ENCODE data around the gene METAP2.

Gene METAP2

DNA sequence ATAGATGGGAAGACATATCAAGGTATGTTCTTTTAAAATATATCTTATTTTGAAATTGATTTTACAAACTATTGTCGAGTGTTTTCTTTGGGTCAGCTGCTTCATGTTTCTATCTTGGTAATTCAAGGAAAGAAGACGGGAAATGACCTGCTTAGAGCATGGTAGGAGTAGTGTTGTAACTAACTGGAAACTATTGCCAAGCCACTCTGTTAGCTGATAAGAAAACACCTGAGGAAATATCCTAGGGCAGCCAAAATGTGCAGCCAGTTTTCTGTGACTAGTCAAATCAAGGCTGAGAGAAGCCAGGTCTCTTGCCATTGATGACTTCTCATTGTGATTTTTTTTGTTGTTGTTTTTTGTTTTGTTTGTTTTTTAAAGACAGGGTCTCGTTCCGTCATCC is 30.2 kb downstream of the METAP2 start:
- Histone ChIP-seq H3K36me3 (ENCODE audit: low read length) (peaks cover 47% of the 10 kb centered on the region), H3K9me2 (replicated peaks; ENCODE audit: insufficient read depth, low read length) (no peaks in the 10 kb centered on the region)

DNA sequence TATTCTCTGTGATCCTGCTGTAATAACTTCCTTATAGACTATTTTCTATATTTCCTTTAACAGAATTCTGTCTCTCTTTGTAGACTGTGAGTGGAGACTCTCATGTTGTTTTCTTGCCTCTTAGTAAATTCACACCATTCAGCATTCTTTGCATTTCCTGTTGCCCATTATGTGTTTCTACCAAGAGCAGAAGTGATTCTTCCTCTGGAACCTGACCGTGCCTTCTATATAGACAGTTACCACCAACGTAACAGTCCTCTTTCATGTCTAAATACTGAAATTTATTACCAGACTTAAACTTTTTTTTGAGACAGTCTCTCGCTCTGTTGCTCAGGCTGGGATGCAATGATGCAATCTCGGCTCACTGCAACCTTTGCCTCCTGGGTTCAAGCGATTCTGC is 31.1 kb downstream of the METAP2 start:
- Histone ChIP-seq H3K9ac (ENCODE audit: low read length) (no peak overlapping the region), H3K9me3 (ENCODE audit: insufficient read depth, low read length) (no peaks in the 10 kb centered on the region), H3K36me3 (ENCODE audit: low read length) (peaks cover 42% of the 10 kb centered on the region; the same call in 1 of the 2 replicates), H3F3A (ENCODE audit: insufficient read depth) (no peaks in the 10 kb centered on the region), H3K4me3 (ENCODE audit: insufficient read depth, low read length, poor library complexity, severe bottlenecking) (no peak overlapping the region), H3K9me2 (replicated peaks; ENCODE audit: insufficient read depth, low read length) (no peaks in the 10 kb centered on the region), H3K27ac (ENCODE audit: low read depth, low read length) (no peak overlapping the region), H3K4me2 (ENCODE audit: low read depth, low read length, poor library complexity, severe bottlenecking) (no peak overlapping the region), H3K27me3 (ENCODE audit: low read length) (no peaks in the 10 kb centered on the region), H3K79me2 (ENCODE audit: insufficient read depth, low read length) (peaks cover 14% of the 10 kb centered on the region; the same call in 1 of the 2 replicates), H2AFZ (ENCODE audit: low read depth, low read length, severe bottlenecking) (no peak overlapping the region), H4K20me1 (ENCODE audit: low read depth, low read length) (no peaks in the 10 kb centered on the region)
- TF ChIP-seq CTCF (IDR thresholded peaks at IDR 0.05; ENCODE audit: insufficient read depth, low read length, poor library complexity, severe bottlenecking): no peak
- no peak for TF ChIP-seq EZH2phosphoT487 (conservative IDR thresholded peaks at IDR 0.05; ENCODE audit: low read length)

More for the DNA sequence above, 30.2 kb downstream of the METAP2 start:
- TF ChIP-seq CTCF (IDR thresholded peaks at IDR 0.05; ENCODE audit: insufficient read depth, low read length, poor library complexity, severe bottlenecking) (no peak), EZH2phosphoT487 (conservative IDR thresholded peaks at IDR 0.05; ENCODE audit: low read length) (no peak)
- Histone ChIP-seq H3K79me2 (ENCODE audit: insufficient read depth, low read length) (peaks cover 14% of the 10 kb centered on the region; the same call in 1 of the 2 replicates), H3F3A (ENCODE audit: insufficient read depth) (no peaks in the 10 kb centered on the region), H3K27me3 (ENCODE audit: low read length) (no peaks in the 10 kb centered on the region), H2AFZ (ENCODE audit: low read depth, low read length, severe bottlenecking) (no peak overlapping the region), H3K9me3 (ENCODE audit: insufficient read depth, low read length) (no peaks in the 10 kb centered on the region), H4K20me1 (ENCODE audit: low read depth, low read length) (no peaks in the 10 kb centered on the region), H3K4me2 (ENCODE audit: low read depth, low read length, poor library complexity, severe bottlenecking) (no peak overlapping the region), H3K4me3 (ENCODE audit: insufficient read depth, low read length, poor library complexity, severe bottlenecking) (no peak overlapping the region), H3K27ac (ENCODE audit: low read depth, low read length) (no peak overlapping the region), H3K9ac (ENCODE audit: low read length) (no peak overlapping the region)

- Histone ChIP-seq H3K4me3 (ENCODE audit: insufficient read depth, low read length, poor library complexity, severe bottlenecking) (no peak overlapping the region), H4K20me1 (ENCODE audit: low read depth, low read length) (no peaks in the 10 kb centered on the region), H3K79me2 (ENCODE audit: insufficient read depth, low read length) (peaks cover 9% of the 10 kb centered on the region; the same call in 1 of the 2 replicates), H3K27ac (ENCODE audit: low read depth, low read length) (no peak overlapping the region), H3K4me2 (ENCODE audit: low read depth, low read length, poor library complexity, severe bottlenecking) (no peak overlapping the region), H3K9ac (ENCODE audit: low read length) (no peak overlapping the region), H3K9me3 (ENCODE audit: insufficient read depth, low read length) (no peaks in the 10 kb centered on the region), H3K9me2 (replicated peaks; ENCODE audit: insufficient read depth, low read length) (no peaks in the 10 kb centered on the region), H3K36me3 (ENCODE audit: low read length) (peaks cover 46% of the 10 kb centered on the region; the same call in 1 of the 2 replicates), H2AFZ (ENCODE audit: low read depth, low read length, severe bottlenecking) (no peak overlapping the region), H3F3A (ENCODE audit: insufficient read depth) (no peaks in the 10 kb centered on the region), H3K27me3 (ENCODE audit: low read length) (no peaks in the 10 kb centered on the region)
- TF ChIP-seq CTCF (IDR thresholded peaks at IDR 0.05; ENCODE audit: insufficient read depth, low read length, poor library complexity, severe bottlenecking) (no peak), EZH2phosphoT487 (conservative IDR thresholded peaks at IDR 0.05; ENCODE audit: low read length) (no peak)
These were observed 33.0 kb downstream of the METAP2 start for GRCh38 chr12:95506707-95507523.
